ENCODE measurements around the gene PDZRN3.

GRCh38 chr3:73663495-73663894 is 38.8 kb upstream of the PDZRN3 start:
- no peak for TF ChIP-seq CTCF (conservative IDR thresholded peaks at IDR 0.05)
- no peak for TF ChIP-seq EZH2 (IDR thresholded peaks at IDR 0.05; ENCODE audit: low read depth)

All from PC-9 (cell line).